CD4-positive, alpha-beta T cell treated with Interleukin-4 for 4 hours (primary cell): ENCODE results near the gene OR5T1.

ENCODE experiments used
- DNase-seq: peaks from one replicate; pipeline ENCODE4 v3.0.0-alpha.2; 2020

Gene OR5T1

DNA sequence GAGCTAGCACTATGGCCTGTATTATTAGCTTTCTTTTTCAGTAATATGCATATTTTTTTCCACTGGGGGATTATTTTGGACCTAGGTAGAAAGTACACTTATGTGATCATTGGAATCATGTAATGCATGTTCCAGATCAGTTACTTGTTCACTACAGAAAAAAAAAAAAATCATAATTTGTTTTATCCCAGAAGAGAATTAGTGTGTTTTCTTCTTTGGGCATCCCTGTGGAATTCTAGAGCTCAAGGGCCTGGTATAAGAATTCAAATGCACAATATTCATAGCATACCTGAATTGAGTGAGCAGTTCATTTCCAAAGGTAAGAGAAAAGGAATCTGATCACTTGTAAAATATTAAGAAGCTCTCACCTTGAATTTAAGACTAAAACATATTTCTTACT is at the start of gene OR5T1:
Gene OR5T1 (plus strand): TSS at position 301 of the 400 bp plus-strand sequence. CDS start 1,485 bp downstream, outside the sequence.
- no peak for DNase-seq

DNA sequence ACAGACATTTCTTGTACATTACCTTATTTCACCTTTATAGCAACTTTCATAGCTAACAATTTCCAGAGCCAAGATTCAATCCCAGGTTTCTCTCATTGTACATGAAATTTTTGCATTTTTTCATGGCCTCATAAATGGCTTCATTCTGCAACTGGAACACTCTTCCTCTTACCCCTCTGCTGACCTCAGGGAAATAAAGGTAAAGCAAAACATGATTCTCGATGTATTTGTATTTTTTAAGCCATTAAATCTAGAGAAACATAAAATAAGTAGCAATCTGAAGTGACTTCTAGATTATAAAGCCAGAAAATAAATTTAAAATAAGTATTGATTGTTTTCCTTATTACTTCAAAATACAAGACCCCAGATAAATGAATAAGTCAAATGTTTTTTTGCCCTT is 39.8 kb upstream of the OR5T1 start, which contains the start of gene OR5T2:
Gene OR5T2 (minus strand): TSS at position 101 of the 400 bp plus-strand sequence. CDS start 1,193 bp downstream, outside the sequence.
- no peak for DNase-seq

DNA sequence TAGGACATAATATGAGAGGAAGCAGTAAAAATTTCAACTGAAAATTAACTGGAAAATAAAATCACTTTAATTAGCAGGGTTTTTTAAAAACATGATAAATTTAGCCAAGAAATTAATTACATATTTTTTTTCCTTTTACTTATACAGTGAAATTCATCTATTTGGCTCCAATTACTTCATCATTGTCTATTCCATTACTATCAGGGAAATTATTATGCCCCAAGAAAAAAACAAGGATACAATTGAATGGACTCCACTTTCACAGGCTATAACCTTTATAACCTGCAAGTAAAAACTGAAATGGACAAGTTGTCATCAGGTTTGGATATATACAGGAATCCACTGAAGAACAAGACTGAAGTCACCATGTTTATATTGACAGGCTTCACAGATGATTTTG is 22.0 kb upstream of the OR5T1 start, which contains the start of gene OR5T3:
Gene OR5T3 (plus strand): TSS at position 301 of the 400 bp plus-strand sequence. CDS start 0 bp downstream, at position 301.
- no peak for DNase-seq

DNA sequence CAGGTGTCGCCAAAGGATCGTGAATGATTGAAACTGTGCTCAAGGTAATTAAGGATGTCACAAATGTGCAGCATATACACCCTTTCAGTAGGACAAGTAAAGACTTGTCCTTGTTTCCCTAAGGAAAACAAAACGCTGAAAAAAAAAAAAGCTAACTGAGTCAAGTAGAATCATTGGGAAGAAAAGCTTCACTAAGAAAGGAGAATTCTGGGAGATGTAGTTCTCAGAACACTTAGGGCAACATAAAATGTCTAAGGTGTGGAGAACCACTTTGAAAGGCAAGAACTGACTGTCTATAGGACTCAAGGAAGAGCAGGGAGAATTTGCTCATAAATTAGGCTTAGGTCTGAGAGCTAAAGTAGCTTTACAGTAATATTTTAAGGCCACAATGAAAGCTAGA is 2.9 kb upstream of the OR5T1 start:
- DNase-seq = no peak

DNA sequence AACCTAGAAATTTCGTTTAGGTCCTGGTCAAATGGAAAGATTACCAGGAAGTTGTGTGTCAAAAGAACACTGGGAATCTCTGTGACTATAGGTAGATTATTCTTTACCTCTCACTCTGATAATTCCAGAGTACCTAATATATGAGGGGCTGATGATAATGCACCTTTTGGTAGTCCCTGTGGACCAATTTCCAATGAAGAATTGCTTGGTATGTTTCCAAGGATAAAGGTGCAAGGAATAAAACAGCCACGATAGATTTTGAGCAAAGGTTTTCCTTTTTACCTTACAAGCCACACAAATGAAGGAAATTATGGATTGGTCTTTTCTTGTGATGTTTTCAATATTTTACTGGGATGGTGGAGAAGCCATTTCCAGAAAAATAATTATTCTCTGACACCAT is 18.2 kb downstream of the OR5T1 start, which contains the start of gene OR8H1:
Gene OR8H1 (minus strand): TSS at position 101 of the 400 bp plus-strand sequence. CDS start 1,192 bp downstream, outside the sequence.
- DNase-seq = no peak

DNA sequence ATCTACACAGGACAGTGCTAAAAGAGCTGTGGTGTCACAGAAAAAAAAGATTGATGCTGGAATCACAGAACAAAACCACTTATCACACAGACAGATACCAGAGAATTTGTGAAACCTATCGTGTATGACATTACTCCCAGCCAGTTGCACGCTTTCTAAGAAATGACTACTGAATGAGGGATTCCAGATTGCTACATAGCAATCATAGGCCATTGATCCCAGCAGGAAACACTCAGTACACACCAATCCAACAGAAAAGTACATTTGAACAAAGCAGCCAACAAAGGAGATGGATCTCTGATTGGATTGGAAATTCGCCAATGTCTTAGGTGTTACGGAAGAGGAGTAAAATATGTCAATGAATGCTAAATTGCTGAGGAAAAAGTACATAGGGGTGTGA is 22.9 kb downstream of the OR5T1 start:
- DNase-seq = no peak

DNA sequence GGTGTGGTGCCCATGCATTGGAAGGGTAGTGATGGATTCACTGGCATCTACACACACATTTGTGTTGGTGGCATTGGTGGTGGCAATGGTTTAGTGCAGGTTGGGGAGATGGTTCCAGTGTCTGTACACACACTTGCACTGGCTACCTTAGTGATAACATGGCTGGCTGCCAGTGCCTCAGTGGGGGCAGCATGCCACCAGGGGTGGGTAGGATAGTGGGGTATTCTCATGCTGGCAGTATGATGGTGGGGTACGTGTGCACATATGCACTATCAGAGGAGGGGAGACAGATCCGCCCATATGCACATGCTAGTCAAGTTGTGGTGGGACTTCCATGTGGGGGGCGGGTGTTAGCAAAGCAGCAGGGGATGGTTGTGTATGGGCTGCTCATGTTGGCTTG is 33.9 kb downstream of the OR5T1 start:
- DNase-seq = no peak

DNA sequence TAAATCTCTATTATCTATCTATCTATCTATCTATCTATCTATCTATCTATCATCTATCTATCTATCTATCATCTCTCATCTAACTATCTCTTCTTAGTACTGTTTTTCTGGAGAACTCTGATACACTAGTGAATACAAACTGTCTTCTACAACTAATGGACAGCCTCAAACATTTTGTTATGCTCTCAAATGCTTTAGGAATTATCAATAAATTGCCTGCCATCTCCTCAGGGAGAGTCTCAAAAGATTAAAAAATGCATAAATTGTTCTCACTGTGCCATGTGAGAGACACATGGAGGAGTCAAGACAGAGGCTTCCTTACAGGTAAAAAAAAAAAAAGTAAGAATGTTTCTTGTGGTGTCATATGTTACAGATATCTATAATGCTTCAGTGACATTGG is 40.9 kb downstream of the OR5T1 start, which contains the start of gene OR8K3:
Gene OR8K3 (plus strand): TSS at position 301 of the 400 bp plus-strand sequence. CDS start 3,163 bp downstream, outside the sequence.
- DNase-seq = no peak
